H1 (cell line): Measurements from ENCODE around the gene ADSS1. TPM values are rescaled to one million over a fixed set of nuclear protein-coding genes. Genes with fewer than 3 reads are reported as not detected.

ENCODE experiments used
- CTCF ChIA-PET: fragments of 300-600 bp; sonication (Branson Sonifier 250); formaldehyde crosslinking; loops from one replicate; lab custom pipeline; 2021; ENCODE audit not compliant: partially characterized antibody; lab: Charles Lee
- POLR2A ChIA-PET: fragments of 300-600 bp; sonication (Branson Sonifier 250); formaldehyde crosslinking; loops from one replicate; lab custom pipeline; 2021; ENCODE audit warnings: inconsistent platforms; ENCODE audit not compliant: partially characterized antibody; lab: Charles Lee
- DNase-seq, 2 experiments: peaks; one replicate each; pipeline versions ENCODE4 v3.0.0 to v3.0.0-alpha.2; 2010 to 2022; ENCODE audit warnings: low spot score in 2 of 2, low read depth in 1 of 2, mixed read lengths in 1 of 2
- FAIRE-seq: peaks from 2 replicates; lab custom pipeline; 2011; peaks lifted over from hg19 to GRCh38; lab: Jason Lieb, UNC
- H2AFZ ChIP-seq: 2 replicates; pipeline ENCODE4 v1.8.1; 2012; ENCODE audit warnings: low read length, inconsistent platforms
- H2AK5ac ChIP-seq: 2 replicates; pipeline ENCODE4 v1.6.1; 2013; ENCODE audit warnings: low read depth, low read length
- H2BK120ac ChIP-seq: replicated peaks from 2 replicates; pipeline ENCODE3; 2013; ENCODE audit warnings: low read depth, low read length, inconsistent platforms
- H2BK12ac ChIP-seq: 2 replicates; pipeline ENCODE4 v1.6.1; 2013; ENCODE audit warnings: low read depth, low read length
- H2BK15ac ChIP-seq: 2 replicates; pipeline ENCODE4 v1.6.1; 2013; ENCODE audit warnings: low read length
- H2BK20ac ChIP-seq: 2 replicates; pipeline ENCODE4 v1.6.1; 2013; ENCODE audit warnings: low read length
- H2BK5ac ChIP-seq: 2 replicates; pipeline ENCODE4 v1.6.1; 2013; ENCODE audit warnings: low read depth, low read length
- H3K14ac ChIP-seq: 2 replicates; pipeline ENCODE4 v1.6.1; 2013; ENCODE audit warnings: inconsistent platforms; ENCODE audit not compliant: insufficient read length
- H3K18ac ChIP-seq: 2 replicates; pipeline ENCODE4 v1.6.1; 2013; ENCODE audit warnings: low read length; ENCODE audit errors: extremely low read depth
- H3K23ac ChIP-seq: 2 replicates; pipeline ENCODE4 v1.6.1; 2013; ENCODE audit warnings: inconsistent platforms; ENCODE audit not compliant: insufficient read length
- H3K23me2 ChIP-seq: 2 replicates; pipeline ENCODE4 v1.6.1; 2013; ENCODE audit warnings: low read depth, low read length
- H3K27ac ChIP-seq: 2 replicates; pipeline ENCODE4 v1.6.1; 2011; ENCODE audit warnings: low read depth, low read length, inconsistent platforms
- H3K27me3 ChIP-seq, 4 experiments: replicated peaks in 1 of 4; 1 replicate in 1 of 4; 2 replicates in 3 of 4; pipeline versions ENCODE4 v1.6.1 to v1.8.1; 2011 to 2013; ENCODE audit warnings: low read length in 3 of 4, mild to moderate bottlenecking in 3 of 4, inconsistent platforms in 2 of 4, mixed read lengths in 2 of 4, moderate library complexity in 1 of 4; ENCODE audit not compliant: control insufficient read depth in 3 of 4, insufficient read depth in 3 of 4; ENCODE audit errors: extremely low read depth in 1 of 4
- H3K36me3 ChIP-seq, 4 experiments: 2 replicates each; pipeline versions ENCODE4 v1.6.1 to v1.8.1; 2011 to 2013; ENCODE audit warnings: mild to moderate bottlenecking in 4 of 4, low read length in 3 of 4, moderate library complexity in 2 of 4, control low read depth in 1 of 4, inconsistent platforms in 1 of 4; ENCODE audit not compliant: insufficient read depth in 4 of 4, control insufficient read depth in 2 of 4
- H3K4ac ChIP-seq: replicated peaks from 2 replicates; pipeline ENCODE3; 2013; ENCODE audit warnings: low read length, low read depth, mixed read lengths, inconsistent platforms; ENCODE audit not compliant: insufficient read length
- H3K4me1 ChIP-seq, 4 experiments: replicated peaks in 1 of 4; 1 replicate in 1 of 4; 2 replicates in 3 of 4; pipeline versions ENCODE4 v1.6.1 to v1.8.1; 2011 to 2013; ENCODE audit warnings: low read length in 3 of 4, inconsistent platforms in 2 of 4, mixed read lengths in 1 of 4; ENCODE audit not compliant: insufficient read depth in 4 of 4, control insufficient read depth in 3 of 4
- H3K4me2 ChIP-seq, 2 experiments: 2 replicates each; pipeline versions ENCODE4 v1.6.1 to v1.8.1; 2011 to 2013; ENCODE audit warnings: low read depth in 2 of 2, low read length in 2 of 2, control low read depth in 1 of 2, inconsistent platforms in 1 of 2, mild to moderate bottlenecking in 1 of 2; ENCODE audit not compliant: insufficient read depth in 1 of 2
- H3K4me3 ChIP-seq, 4 experiments: fragments of 200-600, 300-600 bp in 1 of 4; sonication (generic), shearing (Covaris generic), sonication (Bioruptor Twin) in 1 of 4; 2 replicates each; pipeline versions ENCODE4 v1.5.1 to v1.8.1; 2011 to 2016; ENCODE audit warnings: low read length in 4 of 4, low read depth in 3 of 4, control low read depth in 2 of 4, inconsistent platforms in 2 of 4, mild to moderate bottlenecking in 2 of 4, mixed read lengths in 1 of 4, moderate library complexity in 1 of 4; ENCODE audit not compliant: insufficient read depth in 2 of 4; ENCODE audit errors: extremely low read depth in 1 of 4
- H3K56ac ChIP-seq: replicated peaks from 2 replicates; pipeline ENCODE3; 2013; ENCODE audit warnings: low read depth, mild to moderate bottlenecking, mixed read lengths, low read length, inconsistent platforms; ENCODE audit not compliant: insufficient read length
- H3K79me1 ChIP-seq: 2 replicates; pipeline ENCODE4 v1.6.1; 2013; ENCODE audit warnings: low read depth, low read length, control low read depth
- H3K79me2 ChIP-seq, 2 experiments: 2 replicates each; pipeline versions ENCODE4 v1.6.1 to v1.8.1; 2012 to 2013; ENCODE audit warnings: low read length in 2 of 2, mild to moderate bottlenecking in 2 of 2, inconsistent platforms in 1 of 2; ENCODE audit not compliant: insufficient read depth in 2 of 2, control insufficient read depth in 1 of 2
- H3K9ac ChIP-seq, 4 experiments: replicated peaks in 1 of 4; 1 replicate in 1 of 4; 2 replicates in 3 of 4; pipeline versions ENCODE4 v1.6.1 to v1.8.1; 2011 to 2013; ENCODE audit warnings: low read depth in 3 of 4, low read length in 3 of 4, control low read depth in 2 of 4, mild to moderate bottlenecking in 2 of 4, moderate library complexity in 2 of 4, inconsistent platforms in 1 of 4; ENCODE audit errors: extremely low read depth in 1 of 4
- H3K9me3 ChIP-seq, 2 experiments: 2 replicates each; pipeline versions ENCODE4 v1.6.1 to v1.8.1; 2012 to 2013; ENCODE audit warnings: mild to moderate bottlenecking in 2 of 2, moderate library complexity in 2 of 2, control low read depth in 1 of 2, inconsistent platforms in 1 of 2, low read depth in 1 of 2, low read length in 1 of 2, mixed read lengths in 1 of 2; ENCODE audit not compliant: insufficient read depth in 2 of 2
- H4K20me1 ChIP-seq, 2 experiments: replicated peaks in 1 of 2; 2 replicates each; pipeline versions ENCODE3 to v1.8.1; 2011 to 2013; ENCODE audit warnings: inconsistent platforms in 2 of 2, low read length in 2 of 2, mild to moderate bottlenecking in 1 of 2; ENCODE audit not compliant: insufficient read depth in 2 of 2, control insufficient read depth in 1 of 2
- H4K5ac ChIP-seq: 2 replicates; pipeline ENCODE4 v1.6.1; 2013; ENCODE audit warnings: low read length, low read depth, mixed read lengths, inconsistent platforms; ENCODE audit not compliant: insufficient read length
- H4K8ac ChIP-seq: 2 replicates; pipeline ENCODE4 v1.8.0; 2013; ENCODE audit warnings: mild to moderate bottlenecking, moderate library complexity, low read length, inconsistent platforms; ENCODE audit not compliant: insufficient read depth; ENCODE audit errors: extremely low read depth
- H4K91ac ChIP-seq: replicated peaks from 2 replicates; pipeline ENCODE3; 2013; ENCODE audit warnings: low read length, mixed read lengths, inconsistent platforms; ENCODE audit not compliant: insufficient read length
- BCL11A ChIP-seq, 2 experiments: IDR thresholded peaks; one replicate each; pipeline ENCODE4 v1.6.1; 2011; ENCODE audit warnings: low read depth in 2 of 2, low read length in 2 of 2, mild to moderate bottlenecking in 2 of 2
- EP300 ChIP-seq, 2 experiments: IDR thresholded peaks; 1 replicate in 1 of 2; 2 replicates in 1 of 2; pipeline ENCODE4 v1.6.1; 2011 to 2012; ENCODE audit warnings: low read depth in 2 of 2, low read length in 2 of 2, mild to moderate bottlenecking in 2 of 2, borderline replicate concordance in 1 of 2, inconsistent platforms in 1 of 2, moderate library complexity in 1 of 2
- GTF2F1 ChIP-seq: IDR thresholded peaks from 2 replicates; pipeline ENCODE4 v1.6.1; 2012; ENCODE audit warnings: low read depth, low read length, improper control_type of control experiment, borderline replicate concordance
- HDAC2 ChIP-seq, 2 experiments: fragments of 300-600 bp in 1 of 2; sonication (generic) in 1 of 2; IDR thresholded peaks; 2 replicates each; pipeline ENCODE4 v1.6.1; 2011 to 2012; ENCODE audit warnings: low read depth in 2 of 2, low read length in 2 of 2, mild to moderate bottlenecking in 2 of 2, moderate library complexity in 2 of 2, borderline replicate concordance in 1 of 2, inconsistent platforms in 1 of 2
- POU5F1 ChIP-seq: IDR thresholded peaks from 2 replicates; pipeline ENCODE4 v1.6.1; 2011; ENCODE audit warnings: low read depth, mild to moderate bottlenecking, low read length, moderate library complexity
- RAD21 ChIP-seq, 2 experiments: IDR thresholded peaks in 1 of 2; conservative IDR thresholded peaks in 1 of 2; 2 replicates each; pipeline ENCODE4 v1.6.1; 2011; ENCODE audit warnings: low read depth in 2 of 2, low read length in 2 of 2, improper control_type of control experiment in 1 of 2, inconsistent platforms in 1 of 2, mild to moderate bottlenecking in 1 of 2, moderate library complexity in 1 of 2
- SP1 ChIP-seq: IDR thresholded peaks from 2 replicates; pipeline ENCODE4 v1.6.1; 2011; ENCODE audit warnings: low read depth, low read length
- TEAD4 ChIP-seq: IDR thresholded peaks from 2 replicates; pipeline ENCODE4 v1.6.1; 2012; ENCODE audit warnings: low read depth, low read length, inconsistent platforms, mixed read lengths
- YY1 ChIP-seq: IDR thresholded peaks from 2 replicates; pipeline ENCODE4 v1.6.1; 2011; ENCODE audit warnings: low read depth, mild to moderate bottlenecking, low read length
- WGBS, 2 experiments: shearing (Covaris generic) in 1 of 2; methylation state at CpG; one replicate each; pipeline versions ENCODE4 v1.1.6 to v1.1.7; 2013 to 2015; ENCODE audit warnings: low lambda C conversion rate in 2 of 2, mixed read lengths in 2 of 2, inconsistent platforms in 1 of 2, low coverage in 1 of 2, missing lambda C conversion rate in 1 of 2; ENCODE audit not compliant: insufficient replicate concordance in 2 of 2, insufficient coverage in 1 of 2, insufficient read length in 1 of 2; ENCODE audit errors: extremely low coverage in 1 of 2, missing lambda C conversion rate in 1 of 2; 5-methylcytosine and 5-hydroxymethylcytosine counted together
- polyA plus RNA-seq, 7 experiments: library from polyadenylated mRNA; depleted of rRNA in 3 of 7; stranded (reverse) in 5 of 7; unstranded in 2 of 7; fragments of >200 nt in 5 of 7; fragments of 200-250 nt in 2 of 7; gene quantifications; 1 replicate in 5 of 7; 2 replicates in 1 of 7; 4 replicates in 1 of 7; pipeline versions ENCODE4 v1.2.1 to v1.2.3, GENCODE V29; 2011 to 2013; ENCODE audit warnings: missing spikeins in 2 of 7, mixed read lengths in 2 of 7
- total RNA-seq: library from RNA; stranded (reverse); fragmentation: NEBNext Ultra II Directional; extraction: Animal tissue kit (Norgen Biotek cat#: 25700); gene quantifications from 2 replicates; pipeline ENCODE4 v1.2.1, GENCODE V29; 2021
- TF ChIP-seq, protein P1 (sequence below): IDR thresholded peaks from 2 replicates; pipeline ENCODE4 v1.6.1; 2012; ENCODE audit warnings: inconsistent platforms

Gene ADSS1
- total and polyA plus RNA-seq, 2 of the 8 experiments (the other 6 are each of a cell fraction or from before 2014, with no cell fraction given), result 7.1 to 7.9 TPM

DNA sequence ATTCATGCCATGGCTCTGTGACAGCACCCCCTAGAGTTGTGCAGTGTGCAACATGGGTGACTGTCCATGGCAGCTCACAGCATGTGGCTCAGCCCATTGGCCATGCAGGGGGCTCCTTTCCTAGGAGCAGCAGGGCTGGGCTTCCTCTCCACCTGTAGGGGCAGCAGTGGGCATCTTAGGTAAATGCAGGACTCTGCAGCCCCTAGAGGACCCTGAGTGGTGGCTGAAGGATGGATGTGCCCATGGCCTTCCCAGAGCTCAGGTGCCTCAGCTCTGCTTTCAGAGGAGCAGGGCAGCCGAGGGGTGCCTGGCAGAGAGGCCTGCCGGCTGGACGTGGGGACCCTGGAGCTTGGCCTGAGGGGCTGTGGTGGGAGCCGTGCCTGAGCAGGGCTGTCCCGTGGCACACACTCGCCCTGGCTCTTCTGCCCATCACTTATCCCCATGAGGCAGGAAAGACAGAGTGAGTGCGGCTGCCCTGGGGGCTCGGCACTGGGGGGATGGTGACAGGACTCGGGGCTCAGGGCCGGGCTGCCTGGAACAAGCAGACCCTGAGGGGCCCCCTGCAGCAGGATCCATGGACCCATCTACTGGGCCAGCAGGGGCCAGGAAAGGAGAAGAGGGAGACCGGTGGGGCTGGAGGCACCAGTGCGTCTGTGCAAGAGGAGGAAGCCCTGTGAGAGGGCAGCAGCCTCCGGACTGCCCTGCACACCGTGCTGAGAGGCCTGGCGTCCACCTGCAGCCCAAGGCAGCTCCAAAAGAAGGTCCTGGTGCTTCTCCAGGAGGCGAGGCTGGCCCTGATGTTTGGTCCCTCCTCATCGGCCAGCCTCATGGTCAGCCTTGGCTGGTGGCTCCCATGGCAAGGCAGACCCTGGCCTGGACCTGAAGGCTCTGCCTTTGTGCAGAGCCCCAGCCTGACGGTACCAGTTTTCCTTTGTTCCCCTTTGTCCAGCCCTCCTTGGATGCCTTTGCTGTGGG lies 7.6 kb downstream of the ADSS1 start:
- no peak for FAIRE-seq
- no peak for DNase-seq
- TF ChIP-seq POU5F1 (no peak), GTF2F1 (no peak), SP1 (no peak), TEAD4 (no peak), BCL11A (IDR thresholded peaks at IDR 0.05; ENCODE audit: low read depth in 2 of 2, low read length in 2 of 2) (no peak), EP300 (IDR thresholded peaks at IDR 0.05; ENCODE audit: borderline replicate concordance in 1 of 2, low read depth in 2 of 2, low read length in 2 of 2) (0 out of 3 replicates have a peak, but pooled peaks of 1 of the 2 experiments have one; percentile 13), HDAC2 (IDR thresholded peaks at IDR 0.05; ENCODE audit: borderline replicate concordance in 1 of 2, low read depth in 2 of 2, low read length in 2 of 2) (0 out of 4 replicates have a peak, but pooled peaks of 1 of the 2 experiments have one; percentile 22), YY1 (peak; percentile 68), RAD21 (IDR thresholded peaks at IDR 0.05 in 1 of 2, conservative IDR thresholded peaks at IDR 0.05 in 1 of 2; ENCODE audit: low read depth in 2 of 2, low read length in 2 of 2) (peak; percentile 38 to 62)
- TF ChIP-seq, protein P1, sequence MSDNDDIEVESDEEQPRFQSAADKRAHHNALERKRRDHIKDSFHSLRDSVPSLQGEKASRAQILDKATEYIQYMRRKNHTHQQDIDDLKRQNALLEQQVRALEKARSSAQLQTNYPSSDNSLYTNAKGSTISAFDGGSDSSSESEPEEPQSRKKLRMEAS, result peak; percentile 50

More for the DNA sequence above, 7.6 kb downstream of the ADSS1 start:
- H3K18ac ChIP-seq, result no peak overlapping the region
- no peak overlapping the region for H3K4ac ChIP-seq
- H3K9ac ChIP-seq, result no peak overlapping the region
- WGBS, 2 experiments, result 87% methylated on average over 18 of the region's 18 CpGs; no CpG with 5 or more reads in 1 of the 2 experiments
- H2BK12ac ChIP-seq, result no peak overlapping the region
- H3K27ac ChIP-seq, result no peak overlapping the region
- no peaks in the 10 kb centered on the region for H3K9me3 ChIP-seq
- no peak overlapping the region for H2BK15ac ChIP-seq
- H3K14ac ChIP-seq, result no peak overlapping the region
- no peak overlapping the region for H3K56ac ChIP-seq
- no peak overlapping the region for H4K5ac ChIP-seq
- H2BK5ac ChIP-seq, result no peak overlapping the region; the same call in 1 of the 2 replicates
- peaks cover 0 to 7% of the 10 kb centered on the region in 2 experiments for H4K20me1 ChIP-seq
- peaks cover 0 to 5% (median 2%) of the 10 kb centered on the region in 4 experiments; a peak in 2 of 7 replicates for H3K27me3 ChIP-seq
- H3K23me2 ChIP-seq, result no peaks in the 10 kb centered on the region
- no peak overlapping the region for H3K23ac ChIP-seq
- no peaks in the 10 kb centered on the region for H3K79me2 ChIP-seq
- ChIA-PET POLR2A (interaction anchor here (1.2 to 1.6 kb wide), 3 partner anchors 9 to 21 kb away, joined by 3 to 4 read pairs (median 3); no protein-coding TSS in a partner anchor), CTCF (interaction anchor here (0.7 to 3.3 kb wide), 19 partner anchors 9 to 138 kb away, joined by 3 to 18 read pairs (median 4); partner anchors contain the start of gene SIVA1)
- H2AK5ac ChIP-seq, result no peak overlapping the region
- no peak overlapping the region for H3K4me2 ChIP-seq
- no peak overlapping the region for H3K4me3 ChIP-seq
- H4K8ac ChIP-seq, result no peak overlapping the region
- H2BK20ac ChIP-seq, result no peak overlapping the region
- no peaks in the 10 kb centered on the region for H3K36me3 ChIP-seq
- no peaks in the 10 kb centered on the region for H3K79me1 ChIP-seq
- no peaks in the 10 kb centered on the region; a peak in 2 of 7 replicates for H3K4me1 ChIP-seq
- no peak overlapping the region for H2AFZ ChIP-seq
- H4K91ac ChIP-seq, result no peak overlapping the region
- H2BK120ac ChIP-seq, result no peak overlapping the region
